Adrenal gland (tissue), 12 donors: Measurements from ENCODE around the gene KIAA1671. TPM values are rescaled to one million over a fixed set of nuclear protein-coding genes. Genes with fewer than 3 reads are reported as not detected.
"Not testable (repeated sequence)": the region's sequence is repeated elsewhere in the genome, so short reads cannot be mapped to it uniquely, and the experiment has no call there.

Experiments used
- DNase-seq, 7 donors: peaks; one replicate each; pipeline ENCODE4 v3.0.0-alpha.2; 2019 to 2020
- H3K27ac ChIP-seq, 5 donors: fragments of 200-600 bp; sonication (generic) in 4 of 5; 1 replicate in 3 of 5; 2 replicates in 2 of 5; pipeline versions ENCODE4 v1.5.1 to v1.8.0; 2016 to 2020; ENCODE audit warnings: mild to moderate bottlenecking in 1 of 5
- H3K27me3 ChIP-seq: fragments of 200-600 bp; 2 replicates; pipeline ENCODE4 v1.8.0; 2021
- H3K36me3 ChIP-seq, 2 donors: fragments of 200-600 bp; replicated peaks in 1 of 2; 1 replicate in 1 of 2; 2 replicates in 1 of 2; pipeline versions ENCODE4 v1.5.1 to v1.8.0; 2018 to 2022
- H3K4me1 ChIP-seq, 2 donors: fragments of 200-600 bp; replicated peaks in 1 of 2; 1 replicate in 1 of 2; 2 replicates in 1 of 2; pipeline versions ENCODE4 v1.5.1 to v1.8.0; 2018 to 2021
- H3K4me3 ChIP-seq, 4 donors: fragments of 200-600 bp; sonication (generic) in 3 of 4; one replicate each; pipeline ENCODE4 v1.5.1; 2016 to 2018
- H3K9me3 ChIP-seq, 3 donors: fragments of 200-600 bp; sonication (generic) in 1 of 3; replicated peaks in 1 of 3; 1 replicate in 2 of 3; 2 replicates in 1 of 3; pipeline versions ENCODE4 v1.5.1 to v1.8.0; 2016 to 2021
- CTCF ChIP-seq, 6 experiments: fragments of 450-650 bp in 4 of 6; fragments of 200-600 bp in 2 of 6; sonication (generic) in 1 of 6; IDR thresholded peaks; 1 replicate in 5 of 6; 2 replicates in 1 of 6; pipeline versions ENCODE4 v1.5.1 to v1.8.0; 2016 to 2021; ENCODE audit warnings: antibody characterized with exemption in 6 of 6, mild to moderate bottlenecking in 2 of 6, moderate library complexity in 1 of 6
- POLR2A ChIP-seq, 2 donors: fragments of 450-650 bp; IDR thresholded peaks; one replicate each; pipeline ENCODE4 v1.6.1; 2017; ENCODE audit warnings: antibody characterized with exemption in 2 of 2, mild to moderate bottlenecking in 2 of 2, moderate library complexity in 1 of 2
- WGBS, 4 donors: extraction: QIAGEN DNeasy Blood & Tissue Kit in 2 of 4; methylation state at CpG; one replicate each; pipeline versions ENCODE4 v1.1.5 to v1.1.7; 2013 to 2017; 5-methylcytosine and 5-hydroxymethylcytosine counted together
- intact Hi-C, 2 donors: fragments of 100-400 bp; cut with DNase I; formaldehyde crosslinking; loops; one replicate each; pipeline versions ENCODE4 v1.14.1 to v1.15.0; 2022 to 2023
- polyA plus RNA-seq, 3 donors: library from polyadenylated mRNA; stranded (reverse); fragments of 200-250 nt in 2 of 3; fragments of 350-450 nt in 1 of 3; fragmentation: Illumina TruSeq in 1 of 3; extraction: RNeasy Lipid Tissue Mini Kit (QIAGEN cat#74804) in 1 of 3; gene quantifications; one replicate each; pipeline ENCODE4 v1.2.3, GENCODE V29; 2013 to 2014
- total RNA-seq, 9 donors: library from RNA; depleted of rRNA in 4 of 9; stranded (reverse); fragments of >200 nt in 4 of 9; fragments of 120-200 nt in 1 of 9; fragmentation: NEBNext Ultra II Directional in 1 of 9; extraction: Animal tissue kit (Norgen Biotek cat#: 25700) in 1 of 9; gene quantifications; one replicate each; pipeline versions ENCODE4 v1.1.0 to v1.2.4, GENCODE V29; 2013 to 2023
- donor health status: healthy with polysubstance abuse.
- donor health status: Bipolar disorder and iron deficiency.
- donor health status: DM: yes; HTN: yes; CAD: no.
- donor health status: DM: no; HTN: no; CAD: no.
- donor health status: DM: no; HTN: no; CAD: no.
- donor health status: DM: yes; HTN: yes; CAD: no.

The KIAA1671 gene
- total and polyA plus RNA-seq, 12 donors: 5.3 to 71.0 (median 45.8) TPM

GRCh38 chr22:25203082-25203481 lies 250.6 kb downstream of the KIAA1671 start:
- H3K4me3 ChIP-seq: no peak overlapping the region

GRCh38 chr22:25204547-25204946 lies 252.0 kb downstream of the KIAA1671 start:
- intact Hi-C loops: not testable (repeated sequence)

More at GRCh38 chr22:25203082-25203481, 250.6 kb downstream of the KIAA1671 start:
- Histone ChIP-seq H3K27ac (no peak overlapping the region), H3K36me3 (no peaks in the 10 kb centered on the region), H3K9me3 (no peaks in the 10 kb centered on the region), H3K27me3 (no peaks in the 10 kb centered on the region), H3K4me1 (no peaks in the 10 kb centered on the region)
- no peak for DNase-seq
- TF ChIP-seq CTCF (IDR thresholded peaks at IDR 0.05) (no peak), POLR2A (IDR thresholded peaks at IDR 0.05) (no peak)
- WGBS, 4 donors: 85 to 91% (median 90%) methylated on average over 4 of the region's 4 CpGs
- intact Hi-C loops: no loop called here

GRCh38 chr22:25205847-25206246 lies 253.3 kb downstream of the KIAA1671 start:
- Histone ChIP-seq H3K4me3 (no peak overlapping the region), H3K9me3 (no peaks in the 10 kb centered on the region), H3K27me3 (no peaks in the 10 kb centered on the region), H3K36me3 (no peaks in the 10 kb centered on the region), H3K4me1 (no peaks in the 10 kb centered on the region), H3K27ac (no peak overlapping the region)
- TF ChIP-seq POLR2A (IDR thresholded peaks at IDR 0.05): no peak
- WGBS, 4 donors: 88 to 94% (median 92%) methylated on average over 1 of the region's 1 CpG
- intact Hi-C loops: no loop called here
- DNase-seq: no peak

More at GRCh38 chr22:25204547-25204946, 252.0 kb downstream of the KIAA1671 start:
- WGBS, 4 donors: 85 to 94% (median 88%) methylated on average over 7 of the region's 7 CpGs
- H3K4me3 ChIP-seq, H3K27me3 ChIP-seq, H3K36me3 ChIP-seq, H3K9me3 ChIP-seq, H3K4me1 ChIP-seq, DNase-seq, H3K27ac ChIP-seq: not testable (repeated sequence)

- Histone ChIP-seq H3K27me3 (no peaks in the 10 kb centered on the region), H3K36me3 (no peaks in the 10 kb centered on the region), H3K27ac (no peak overlapping the region), H3K9me3 (no peaks in the 10 kb centered on the region), H3K4me3 (no peak overlapping the region), H3K4me1 (no peaks in the 10 kb centered on the region)
- no peak for DNase-seq
- TF ChIP-seq CTCF (IDR thresholded peaks at IDR 0.05) (no peak), POLR2A (IDR thresholded peaks at IDR 0.05) (no peak)
- intact Hi-C loops: no loop called here
- 92 to 97% (median 95%) methylated on average over 10 to 21 of the region's 21 CpGs for WGBS, 4 donors
Observed at GRCh38 chr22:25206998-25207397, 254.5 kb downstream of the KIAA1671 start.

GRCh38 chr22:25207553-25208157 lies 255.1 kb downstream of the KIAA1671 start:
- TF ChIP-seq CTCF (IDR thresholded peaks at IDR 0.05) (no peak), POLR2A (IDR thresholded peaks at IDR 0.05) (no peak)
- Histone ChIP-seq H3K27ac (no peak overlapping the region), H3K4me3 (no peak overlapping the region), H3K9me3 (no peaks in the 10 kb centered on the region), H3K4me1 (no peaks in the 10 kb centered on the region), H3K27me3 (no peaks in the 10 kb centered on the region), H3K36me3 (no peaks in the 10 kb centered on the region)
- WGBS, 4 donors: 45 to 87% (median 84%) methylated on average over 1 to 2 of the region's 2 CpGs
- intact Hi-C loops: no loop called here
- DNase-seq: no peak
